ENCODE data around the gene RUSC1. TPM values are rescaled to one million over a fixed set of nuclear protein-coding genes. Genes with fewer than 3 reads are reported as not detected.

RUSC1 gene
- total RNA-seq, 4 donors from 2014 or later = 33.7 to 42.2 (median 41.1) TPM

- TF ChIP-seq CTCF (IDR thresholded peaks at IDR 0.05) (no peak), POLR2A (IDR thresholded peaks at IDR 0.05) (no peak)
- intact Hi-C loops (cut with DNase I; ENCODE audit: low total_unique reads) = loop anchor here (5.0 kb wide), 1 partner anchor 44 kb away; the partner anchor contains the start of gene RUSC1
- H3K4me3 ChIP-seq (ENCODE audit: low read depth, poor library complexity, severe bottlenecking) = peak overlapping the region; percentile 57
- peak; percentile 33 to 92 for DNase-seq (ENCODE audit: low spot score in 2 of 2)
- WGBS, 2 donors = 0 to 2% methylated on average over 17 to 28 of the region's 29 CpGs
These were observed 42.6 kb upstream of the RUSC1 start for GRCh38 chr1:155277902-155278688.

- 59 to 67% methylated on average over 10 of the region's 10 CpGs for WGBS, 2 donors
- intact Hi-C loops (cut with DNase I; ENCODE audit: low total_unique reads) = loop anchor here (5.0 kb wide), 1 partner anchor 44 kb away; the partner anchor contains the start of gene RUSC1
- TF ChIP-seq CTCF (IDR thresholded peaks at IDR 0.05) = no peak
- no peak for TF ChIP-seq POLR2A (IDR thresholded peaks at IDR 0.05)
- H3K4me3 ChIP-seq (ENCODE audit: low read depth, poor library complexity, severe bottlenecking) = no peak overlapping the region
- DNase-seq (ENCODE audit: low spot score in 2 of 2) = no peak
These were observed 42.0 kb upstream of the RUSC1 start for GRCh38 chr1:155278689-155279160.

GRCh38 chr1:155279268-155279667, 41.4 kb upstream of the RUSC1 start:
- TF ChIP-seq POLR2A (IDR thresholded peaks at IDR 0.05) (no peak), CTCF (IDR thresholded peaks at IDR 0.05) (no peak)
- H3K4me3 ChIP-seq (ENCODE audit: low read depth, poor library complexity, severe bottlenecking) = no peak overlapping the region
- DNase-seq (ENCODE audit: low spot score in 2 of 2) = no peak
- intact Hi-C loops (cut with DNase I; ENCODE audit: low total_unique reads) = loop anchor here (5.0 kb wide), 1 partner anchor 43 kb away; the partner anchor contains the start of gene RUSC1
- 77 to 86% methylated on average over 2 of the region's 2 CpGs for WGBS, 2 donors

GRCh38 chr1:155282488-155283091, 38.1 kb upstream of the RUSC1 start:
- whole genome bisulfite sequencing, 2 donors = 92 to 94% methylated on average over 29 of the region's 29 CpGs
- intact Hi-C loops (cut with DNase I; ENCODE audit: low total_unique reads) = no loop called here
- TF ChIP-seq CTCF (IDR thresholded peaks at IDR 0.05) (no peak), POLR2A (IDR thresholded peaks at IDR 0.05) (no peak)
- DNase-seq (ENCODE audit: low spot score in 2 of 2) = no peak
- no peak overlapping the region for H3K4me3 ChIP-seq (ENCODE audit: low read depth, poor library complexity, severe bottlenecking)

- intact Hi-C loops (cut with DNase I; ENCODE audit: low total_unique reads) = no loop called here
- no peak for DNase-seq (ENCODE audit: low spot score in 2 of 2)
- whole genome bisulfite sequencing, 2 donors = 94 to 97% methylated on average over 12 of the region's 12 CpGs
- TF ChIP-seq POLR2A (IDR thresholded peaks at IDR 0.05) = no peak
- TF ChIP-seq CTCF (IDR thresholded peaks at IDR 0.05) = no peak
- no peak overlapping the region for H3K4me3 ChIP-seq (ENCODE audit: low read depth, poor library complexity, severe bottlenecking)
These were observed 36.2 kb upstream of the RUSC1 start for GRCh38 chr1:155284476-155284875.
